Esophagus muscularis mucosa (tissue), 4 donors: ENCODE results near the gene TP63. TPM values are rescaled to one million over a fixed set of nuclear protein-coding genes. Genes with fewer than 3 reads are reported as not detected.

Source experiments
- DNase-seq: peaks from one replicate; pipeline ENCODE4 v3.0.0-alpha.2; 2017; ENCODE audit errors: extremely low spot score
- H3K27ac ChIP-seq, 4 donors: fragments of 200-600 bp; sonication (generic); replicated peaks in 1 of 4; 1 replicate in 3 of 4; 2 replicates in 1 of 4; pipeline ENCODE4 v1.5.1; 2016 to 2019; ENCODE audit warnings: mild to moderate bottlenecking in 1 of 4
- H3K27me3 ChIP-seq, 4 donors: fragments of 200-600 bp; sonication (generic); one replicate each; pipeline versions ENCODE4 v1.5.1 to v1.6.0; 2016 to 2019
- H3K36me3 ChIP-seq, 4 donors: fragments of 200-600 bp; sonication (generic); one replicate each; pipeline ENCODE4 v1.5.1; 2016 to 2019
- H3K4me1 ChIP-seq, 4 donors: fragments of 200-600 bp; sonication (generic); one replicate each; pipeline ENCODE4 v1.5.1; 2016 to 2019
- H3K4me3 ChIP-seq, 4 donors: fragments of 200-600 bp; sonication (generic); 1 replicate in 2 of 4; 2 replicates in 2 of 4; pipeline ENCODE4 v1.5.1; 2016 to 2019; ENCODE audit warnings: mild to moderate bottlenecking in 4 of 4, moderate library complexity in 1 of 4
- H3K9me3 ChIP-seq, 4 donors: fragments of 200-600 bp; sonication (generic); 1 replicate in 3 of 4; 2 replicates in 1 of 4; pipeline ENCODE4 v1.5.1; 2016 to 2019
- EP300 ChIP-seq: sonication (generic); formaldehyde crosslinking; IDR thresholded peaks from one replicate; pipeline ENCODE4 v1.6.1; 2017; ENCODE audit warnings: antibody characterized with exemption
- POLR2A ChIP-seq: fragments of 450-650 bp; IDR thresholded peaks from one replicate; pipeline ENCODE4 v1.6.1; 2017; ENCODE audit warnings: antibody characterized with exemption, moderate library complexity, mild to moderate bottlenecking, low read depth
- POLR2AphosphoS5 ChIP-seq, 2 donors: sonication (generic); formaldehyde crosslinking; IDR thresholded peaks; one replicate each; pipeline ENCODE4 v1.6.1; 2017; ENCODE audit warnings: antibody characterized with exemption in 2 of 2
- WGBS: methylation state at CpG from one replicate; pipeline ENCODE4 v1.1.5; 2018; 5-methylcytosine and 5-hydroxymethylcytosine counted together
- intact Hi-C: fragments of 100-400 bp; cut with DNase I; formaldehyde crosslinking; loops from one replicate; pipeline ENCODE4 v1.15.1; 2023
- total RNA-seq, 4 donors: library from RNA; depleted of rRNA; stranded (reverse); fragments of >200 nt; gene quantifications; one replicate each; pipeline versions ENCODE4 v1.1.0 to v1.2.1, GENCODE V29; 2016
- TF ChIP-seq, protein P1 (sequence below), 3 experiments: fragments of 200-600 bp in 2 of 3; fragments of 450-650 bp in 1 of 3; sonication (generic) in 2 of 3; IDR thresholded peaks; one replicate each; pipeline ENCODE4 v1.5.1; 2017 to 2019; ENCODE audit warnings: antibody characterized with exemption in 3 of 3, mild to moderate bottlenecking in 2 of 3, moderate library complexity in 1 of 3

Gene TP63
- total RNA-seq, 4 donors from 2014 or later: under 0.01 to 0.34 (median 0.21) TPM

GRCh38 chr3:189805375-189806067 lies 174.3 kb downstream of the TP63 start:
- WGBS: 89% methylated on average over 4 of the region's 4 CpGs
- H3K27me3 ChIP-seq: no peaks in the 10 kb centered on the region
- no peak overlapping the region for H3K4me3 ChIP-seq
- DNase-seq: no peak
- H3K36me3 ChIP-seq: no peaks in the 10 kb centered on the region
- TF ChIP-seq POLR2AphosphoS5 (IDR thresholded peaks at IDR 0.05) (no peak), EP300 (no peak), POLR2A (no peak)
- TF ChIP-seq, protein P1, sequence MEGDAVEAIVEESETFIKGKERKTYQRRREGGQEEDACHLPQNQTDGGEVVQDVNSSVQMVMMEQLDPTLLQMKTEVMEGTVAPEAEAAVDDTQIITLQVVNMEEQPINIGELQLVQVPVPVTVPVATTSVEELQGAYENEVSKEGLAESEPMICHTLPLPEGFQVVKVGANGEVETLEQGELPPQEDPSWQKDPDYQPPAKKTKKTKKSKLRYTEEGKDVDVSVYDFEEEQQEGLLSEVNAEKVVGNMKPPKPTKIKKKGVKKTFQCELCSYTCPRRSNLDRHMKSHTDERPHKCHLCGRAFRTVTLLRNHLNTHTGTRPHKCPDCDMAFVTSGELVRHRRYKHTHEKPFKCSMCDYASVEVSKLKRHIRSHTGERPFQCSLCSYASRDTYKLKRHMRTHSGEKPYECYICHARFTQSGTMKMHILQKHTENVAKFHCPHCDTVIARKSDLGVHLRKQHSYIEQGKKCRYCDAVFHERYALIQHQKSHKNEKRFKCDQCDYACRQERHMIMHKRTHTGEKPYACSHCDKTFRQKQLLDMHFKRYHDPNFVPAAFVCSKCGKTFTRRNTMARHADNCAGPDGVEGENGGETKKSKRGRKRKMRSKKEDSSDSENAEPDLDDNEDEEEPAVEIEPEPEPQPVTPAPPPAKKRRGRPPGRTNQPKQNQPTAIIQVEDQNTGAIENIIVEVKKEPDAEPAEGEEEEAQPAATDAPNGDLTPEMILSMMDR (IDR thresholded peaks at IDR 0.05): no peak
- H3K27ac ChIP-seq: no peak overlapping the region
- intact Hi-C loops: no loop called here
- H3K9me3 ChIP-seq: no peaks in the 10 kb centered on the region
- H3K4me1 ChIP-seq: peaks cover 0 to 16% (median 7%) of the 10 kb centered on the region in 4 donors

GRCh38 chr3:189806171-189806951 lies 175.2 kb downstream of the TP63 start:
- DNase-seq: no peak
- intact Hi-C loops: no loop called here
- H3K9me3 ChIP-seq: no peaks in the 10 kb centered on the region
- TF ChIP-seq POLR2A: no peak
- no peak for TF ChIP-seq EP300
- TF ChIP-seq, protein P1 (IDR thresholded peaks at IDR 0.05): no peak
- no peak for TF ChIP-seq POLR2AphosphoS5 (IDR thresholded peaks at IDR 0.05)
- H3K27me3 ChIP-seq: no peaks in the 10 kb centered on the region
- no peaks in the 10 kb centered on the region for H3K36me3 ChIP-seq
- WGBS: 55% methylated on average over 11 of the region's 11 CpGs
- H3K4me3 ChIP-seq: no peak overlapping the region
- H3K4me1 ChIP-seq: peaks cover 0 to 16% (median 7%) of the 10 kb centered on the region in 4 donors
- H3K27ac ChIP-seq: no peak overlapping the region

- intact Hi-C loops: no loop called here
- no peak for DNase-seq
- H3K4me3 ChIP-seq: no peak overlapping the region
- TF ChIP-seq POLR2A (no peak), EP300 (no peak), POLR2AphosphoS5 (IDR thresholded peaks at IDR 0.05) (no peak)
- TF ChIP-seq, protein P1 (IDR thresholded peaks at IDR 0.05): no peak
- H3K36me3 ChIP-seq: no peaks in the 10 kb centered on the region
- peaks cover 0 to 16% (median 7%) of the 10 kb centered on the region in 4 donors for H3K4me1 ChIP-seq
- no peaks in the 10 kb centered on the region for H3K27me3 ChIP-seq
- 93% methylated on average over 24 of the region's 29 CpGs for WGBS
- H3K27ac ChIP-seq: no peak overlapping the region
- no peaks in the 10 kb centered on the region for H3K9me3 ChIP-seq
Observed at GRCh38 chr3:189808246-189809007, 177.2 kb downstream of the TP63 start.

GRCh38 chr3:189809583-189809982 lies 178.4 kb downstream of the TP63 start:
- DNase-seq: no peak
- WGBS: 34% methylated on average over 1 of the region's 1 CpG
- TF ChIP-seq EP300: no peak
- TF ChIP-seq POLR2A: no peak
- TF ChIP-seq, protein P1 (IDR thresholded peaks at IDR 0.05): no peak
- TF ChIP-seq POLR2AphosphoS5 (IDR thresholded peaks at IDR 0.05): no peak
- Histone ChIP-seq H3K4me1 (peaks cover 0 to 16% (median 7%) of the 10 kb centered on the region in 4 donors), H3K4me3 (no peak overlapping the region), H3K27me3 (no peaks in the 10 kb centered on the region), H3K27ac (no peak overlapping the region), H3K36me3 (no peaks in the 10 kb centered on the region), H3K9me3 (no peaks in the 10 kb centered on the region)
- intact Hi-C loops: no loop called here
